CD4-positive, alpha-beta memory T cell (primary cell): ENCODE data around the gene LIPE. TPM values are rescaled to one million over a fixed set of nuclear protein-coding genes. Genes with fewer than 3 reads are reported as not detected.

Experiments
- CTCF ChIA-PET: fragments of 350-600 bp; sonication (Branson Sonifier 250); formaldehyde crosslinking; loops from one replicate; lab custom pipeline; 2021; ENCODE audit warnings: inconsistent platforms; ENCODE audit not compliant: partially characterized antibody; lab: Charles Lee
- POLR2A ChIA-PET: fragments of 350-600 bp; sonication (Branson Sonifier 250); formaldehyde crosslinking; loops from one replicate; lab custom pipeline; 2021; ENCODE audit not compliant: partially characterized antibody; lab: Charles Lee
- DNase-seq, 5 donors: peaks; one replicate each; pipeline versions ENCODE4 v3.0.0 to v3.0.0-alpha.2; 2020 to 2022; ENCODE audit warnings: mixed read lengths in 1 of 5
- H3K27ac ChIP-seq: one replicate; pipeline ENCODE4 v1.7.0; 2013; ENCODE audit warnings: low read depth, low read length
- H3K27me3 ChIP-seq: 2 replicates; pipeline ENCODE4 v1.7.0; 2013; ENCODE audit warnings: mild to moderate bottlenecking, low read length, moderate library complexity; ENCODE audit not compliant: insufficient read depth
- H3K36me3 ChIP-seq: 2 replicates; pipeline ENCODE4 v1.7.0; 2013; ENCODE audit warnings: mild to moderate bottlenecking, low read length, moderate library complexity; ENCODE audit not compliant: insufficient read depth
- H3K4me1 ChIP-seq: 2 replicates; pipeline ENCODE4 v1.7.0; 2013; ENCODE audit warnings: mild to moderate bottlenecking, low read length, moderate library complexity; ENCODE audit not compliant: insufficient read depth
- H3K4me3 ChIP-seq, 2 donors: one replicate each; pipeline ENCODE4 v1.7.0; 2013; ENCODE audit warnings: low read length in 2 of 2, mild to moderate bottlenecking in 1 of 2
- H3K9me3 ChIP-seq, 2 donors: one replicate each; pipeline ENCODE4 v1.7.0; 2013; ENCODE audit warnings: low read length in 2 of 2, control low read depth in 1 of 2; ENCODE audit not compliant: control insufficient read depth in 1 of 2
- H3K27ac Mint-ChIP-seq, 7 donors: one replicate each; pipeline ENCODE4 v1.8.0; 2020 to 2021; ENCODE audit warnings: mixed read lengths in 7 of 7, mild to moderate bottlenecking in 6 of 7, inconsistent platforms in 3 of 7, moderate library complexity in 3 of 7
- H3K27me3 Mint-ChIP-seq, 2 donors: one replicate each; pipeline ENCODE4 v1.8.0; 2020 to 2021; ENCODE audit warnings: mixed read lengths in 2 of 2
- H3K36me3 Mint-ChIP-seq, 2 donors: one replicate each; pipeline ENCODE4 v1.8.0; 2020 to 2021; ENCODE audit warnings: mixed read lengths in 2 of 2, inconsistent platforms in 1 of 2, mild to moderate bottlenecking in 1 of 2
- H3K4me1 Mint-ChIP-seq, 4 donors: one replicate each; pipeline ENCODE4 v1.8.0; 2020 to 2021; ENCODE audit warnings: mixed read lengths in 4 of 4, mild to moderate bottlenecking in 1 of 4
- H3K4me3 Mint-ChIP-seq, 8 donors: one replicate each; pipeline ENCODE4 v1.8.0; 2020 to 2021; ENCODE audit warnings: mixed read lengths in 8 of 8, mild to moderate bottlenecking in 7 of 8, moderate library complexity in 6 of 8, inconsistent platforms in 3 of 8
- H3K9me3 Mint-ChIP-seq, 8 donors: one replicate each; pipeline ENCODE4 v1.8.0; 2020 to 2021; ENCODE audit warnings: mixed read lengths in 8 of 8, mild to moderate bottlenecking in 5 of 8, inconsistent platforms in 3 of 8, moderate library complexity in 1 of 8
- intact Hi-C: fragments of 100-400 bp; cut with micrococcal nuclease; formaldehyde crosslinking; loops from one replicate; pipeline ENCODE4 v1.15.1; 2023
- polyA plus RNA-seq, 2 donors: library from polyadenylated mRNA; unstranded; fragments of 300-500 nt; fragmentation: Illumina TruSeq; gene quantifications; one replicate each; pipeline ENCODE4 v1.2.3, GENCODE V29; 2021
- total RNA-seq, 2 experiments: library from RNA; stranded (reverse); gene quantifications; one replicate each; pipeline ENCODE4 v1.2.3, GENCODE V29; 2021

Gene LIPE
- total and polyA plus RNA-seq, 4 experiments from 2014 or later, result 4.0 to 32.6 (median 19.9) TPM

- ChIA-PET POLR2A (interaction anchor here (0.5 to 2.3 kb wide), 4 partner anchors 13 to 99 kb away, joined by 3 to 7 read pairs (median 4); no protein-coding TSS in a partner anchor), CTCF (interaction anchor here (0.6 to 6.0 kb wide), 15 partner anchors 10 to 325 kb away, joined by 3 to 58 read pairs (median 4); partner anchors contain the start of gene CEACAM1)
- Mint-ChIP-seq H3K9me3 (no peaks in the 10 kb centered on the region), H3K4me1 (peaks cover 28 to 48% (median 37%) of the 10 kb centered on the region in 4 donors), H3K36me3 (peaks cover 0 to 11% of the 10 kb centered on the region in 2 donors), H3K27ac (peak overlapping the region; percentile 1 to 93 (median 64)), H3K27me3 (no peaks in the 10 kb centered on the region), H3K4me3 (peak overlapping the region in 7 of 8 donors; percentile 0 to 64 (median 43))
- no peak overlapping the region for H3K4me3 ChIP-seq
- H3K36me3 ChIP-seq, result no peaks in the 10 kb centered on the region
- peaks cover 39% of the 10 kb centered on the region for H3K4me1 ChIP-seq
- no peak overlapping the region for H3K27ac ChIP-seq
- peak; percentile 75 to 83 (median 77) for DNase-seq
- intact Hi-C loops, result loop anchor here (1.0 to 5.0 kb wide), 7 partner anchors 13 to 343 kb away; partner anchors contain the start of genes CIC, GSK3A, POU2F2 and ZNF574
- H3K27me3 ChIP-seq, result no peaks in the 10 kb centered on the region
- H3K9me3 ChIP-seq, result no peaks in the 10 kb centered on the region
Observed at GRCh38 chr19:42420055-42420544, 7.1 kb downstream of the LIPE start.

- Mint-ChIP-seq H3K27ac (no peak overlapping the region), H3K9me3 (no peaks in the 10 kb centered on the region), H3K4me3 (no peak overlapping the region), H3K27me3 (no peaks in the 10 kb centered on the region), H3K36me3 (peaks cover 0 to 11% of the 10 kb centered on the region in 2 donors), H3K4me1 (peaks cover 28 to 46% (median 35%) of the 10 kb centered on the region in 4 donors)
- peaks cover 37% of the 10 kb centered on the region for H3K4me1 ChIP-seq
- no peaks in the 10 kb centered on the region for H3K36me3 ChIP-seq
- no peaks in the 10 kb centered on the region for H3K27me3 ChIP-seq
- no peak overlapping the region for H3K4me3 ChIP-seq
- intact Hi-C loops, result no loop called here
- no peak overlapping the region for H3K27ac ChIP-seq
- ChIA-PET POLR2A (interaction anchor here (2.3 kb wide), 1 partner anchor 17 kb away, joined by 7 read pairs; no protein-coding TSS in a partner anchor), CTCF (interaction anchor here (1.5 to 6.0 kb wide), 6 partner anchors 11 to 110 kb away, joined by 3 to 58 read pairs (median 14); partner anchors contain the start of gene CEACAM1)
- H3K9me3 ChIP-seq, result no peaks in the 10 kb centered on the region
- DNase-seq, result no peak
Observed at GRCh38 chr19:42419309-42419708, 7.9 kb downstream of the LIPE start.

- ChIA-PET POLR2A (interaction anchor here (1.3 kb wide), 1 partner anchor 11 kb away, joined by 3 read pairs; no protein-coding TSS in a partner anchor), CTCF (interaction anchor here (0.7 to 1.2 kb wide), 3 partner anchors 12 to 35 kb away, joined by 3 to 4 read pairs (median 3); no protein-coding TSS in a partner anchor)
- H3K27ac ChIP-seq, result no peak overlapping the region
- H3K27me3 ChIP-seq, result no peaks in the 10 kb centered on the region
- H3K36me3 ChIP-seq, result no peaks in the 10 kb centered on the region
- H3K4me1 ChIP-seq, result no peaks in the 10 kb centered on the region
- no peak overlapping the region for H3K4me3 Mint-ChIP-seq
- H3K4me3 ChIP-seq, result no peak overlapping the region
- peak in 1 of 5 donors; percentile 19 for DNase-seq
- peak overlapping the region in 1 of 7 donors; percentile 86 for H3K27ac Mint-ChIP-seq
- no peaks in the 10 kb centered on the region for H3K9me3 ChIP-seq
- no peaks in the 10 kb centered on the region for H3K9me3 Mint-ChIP-seq
- H3K36me3 Mint-ChIP-seq, result peaks cover 0 to 32% of the 10 kb centered on the region in 2 donors
- H3K27me3 Mint-ChIP-seq, result no peaks in the 10 kb centered on the region
- intact Hi-C loops, result no loop called here
- peaks cover 0 to 5% (median under 1%) of the 10 kb centered on the region in 4 donors for H3K4me1 Mint-ChIP-seq
Observed at GRCh38 chr19:42412661-42413076, 14.5 kb downstream of the LIPE start.

GRCh38 chr19:42412227-42412626 is 15.0 kb downstream of the LIPE start:
- peak overlapping the region in 3 of 7 donors; percentile 17 to 47 (median 41) for H3K27ac Mint-ChIP-seq
- H3K27me3 Mint-ChIP-seq, result no peaks in the 10 kb centered on the region
- H3K4me3 ChIP-seq, result no peak overlapping the region
- DNase-seq, result no peak
- H3K36me3 ChIP-seq, result no peaks in the 10 kb centered on the region
- no peaks in the 10 kb centered on the region for H3K4me1 ChIP-seq
- no peak overlapping the region for H3K27ac ChIP-seq
- no peaks in the 10 kb centered on the region for H3K27me3 ChIP-seq
- no peaks in the 10 kb centered on the region for H3K9me3 Mint-ChIP-seq
- intact Hi-C loops, result no loop called here
- no peaks in the 10 kb centered on the region for H3K9me3 ChIP-seq
- H3K36me3 Mint-ChIP-seq, result peaks cover 0 to 32% of the 10 kb centered on the region in 2 donors
- peaks cover 0 to 5% (median under 1%) of the 10 kb centered on the region in 4 donors for H3K4me1 Mint-ChIP-seq
- H3K4me3 Mint-ChIP-seq, result no peak overlapping the region
- ChIA-PET POLR2A (no interaction called here), CTCF (interaction anchor here (0.7 to 1.2 kb wide), 2 partner anchors 12 to 26 kb away, joined by 3 to 4 read pairs; no protein-coding TSS in a partner anchor)

GRCh38 chr19:42411581-42412178 is 15.5 kb downstream of the LIPE start:
- ChIA-PET CTCF (interaction anchor here (0.7 to 1.2 kb wide), 3 partner anchors 11 to 27 kb away, joined by 3 to 4 read pairs (median 3); no protein-coding TSS in a partner anchor), POLR2A (no interaction called here)
- no peaks in the 10 kb centered on the region for H3K4me1 ChIP-seq
- Mint-ChIP-seq H3K4me1 (peaks cover 0 to 5% (median under 1%) of the 10 kb centered on the region in 4 donors), H3K9me3 (no peaks in the 10 kb centered on the region), H3K4me3 (no peak overlapping the region), H3K27ac (peak overlapping the region in 4 of 7 donors; percentile 23 to 47 (median 38)), H3K27me3 (no peaks in the 10 kb centered on the region), H3K36me3 (peaks cover 0 to 32% of the 10 kb centered on the region in 2 donors)
- no peaks in the 10 kb centered on the region for H3K27me3 ChIP-seq
- H3K4me3 ChIP-seq, result no peak overlapping the region
- H3K36me3 ChIP-seq, result no peaks in the 10 kb centered on the region
- no peak overlapping the region for H3K27ac ChIP-seq
- H3K9me3 ChIP-seq, result no peaks in the 10 kb centered on the region
- DNase-seq, result no peak
- intact Hi-C loops, result no loop called here

- Mint-ChIP-seq H3K4me1 (peaks cover 0 to 5% (median under 1%) of the 10 kb centered on the region in 4 donors), H3K36me3 (peaks cover 0 to 27% of the 10 kb centered on the region in 2 donors), H3K4me3 (no peak overlapping the region), H3K9me3 (no peaks in the 10 kb centered on the region), H3K27ac (no peak overlapping the region), H3K27me3 (no peaks in the 10 kb centered on the region)
- H3K4me3 ChIP-seq, result no peak overlapping the region
- no peaks in the 10 kb centered on the region for H3K36me3 ChIP-seq
- H3K9me3 ChIP-seq, result no peaks in the 10 kb centered on the region
- ChIA-PET CTCF (interaction anchor here (1.1 to 1.7 kb wide), 2 partner anchors 10 to 23 kb away, joined by 3 to 8 read pairs; no protein-coding TSS in a partner anchor), POLR2A (no interaction called here)
- H3K27ac ChIP-seq, result no peak overlapping the region
- no peaks in the 10 kb centered on the region for H3K27me3 ChIP-seq
- no peak for DNase-seq
- no peaks in the 10 kb centered on the region for H3K4me1 ChIP-seq
- intact Hi-C loops, result no loop called here
Observed at GRCh38 chr19:42410371-42410770, 16.8 kb downstream of the LIPE start.

- Histone ChIP-seq H3K27ac (no peak overlapping the region), H3K36me3 (no peaks in the 10 kb centered on the region), H3K27me3 (no peaks in the 10 kb centered on the region), H3K4me3 (no peak overlapping the region), H3K4me1 (no peaks in the 10 kb centered on the region), H3K9me3 (no peaks in the 10 kb centered on the region)
- no peak for DNase-seq
- Mint-ChIP-seq H3K36me3 (peaks cover 0 to 27% of the 10 kb centered on the region in 2 donors), H3K4me1 (peaks cover 0 to 5% (median under 1%) of the 10 kb centered on the region in 4 donors), H3K27ac (no peak overlapping the region), H3K27me3 (no peaks in the 10 kb centered on the region), H3K4me3 (no peak overlapping the region), H3K9me3 (no peaks in the 10 kb centered on the region)
- intact Hi-C loops, result no loop called here
- POLR2A ChIA-PET, result no interaction called here
- CTCF ChIA-PET, result interaction anchor here (1.7 kb wide), 1 partner anchor 11 kb away, joined by 8 read pairs; no protein-coding TSS in a partner anchor
Observed at GRCh38 chr19:42409477-42409876, 17.7 kb downstream of the LIPE start.
